GM12878 (cell line): ENCODE results near the gene SOX2. TPM values are rescaled to one million over a fixed set of nuclear protein-coding genes. Genes with fewer than 3 reads are reported as not detected.

Experiments
- NFXL1 ChIP-seq: fragments of 450-650 bp; IDR thresholded peaks from 2 replicates; pipeline ENCODE4 v1.6.1; 2017; ENCODE audit warnings: antibody characterized with exemption, mild to moderate bottlenecking, borderline replicate concordance
- RCOR1 ChIP-seq: conservative IDR thresholded peaks from 2 replicates; pipeline ENCODE4 v1.6.1; 2012; ENCODE audit warnings: low read depth, low read length, improper control_type of control experiment
- SMAD5 ChIP-seq: IDR thresholded peaks from 2 replicates; pipeline ENCODE4 v1.6.1; 2016; ENCODE audit warnings: antibody characterized with exemption, low read depth
- ZBTB40 ChIP-seq: fragments of 450-650 bp; IDR thresholded peaks from 2 replicates; pipeline ENCODE4 v1.6.1; 2016; ENCODE audit warnings: mild to moderate bottlenecking, moderate library complexity, borderline replicate concordance
- ZNF592 ChIP-seq: fragments of 450-650 bp; IDR thresholded peaks from 2 replicates; pipeline ENCODE4 v1.6.1; 2017; ENCODE audit warnings: mild to moderate bottlenecking, moderate library complexity
- ZNF622 ChIP-seq: fragments of 450-650 bp; IDR thresholded peaks from 2 replicates; pipeline ENCODE4 v1.6.1; 2017; ENCODE audit warnings: mild to moderate bottlenecking, inconsistent platforms
- polyA plus RNA-seq, 11 experiments: library from polyadenylated mRNA; depleted of rRNA in 4 of 11; unstranded in 6 of 11; stranded (reverse) in 5 of 11; fragments of >200 nt; fragmentation: Nextera tagmentation in 4 of 11; fragmentation: Illumina TruSeq in 1 of 11; extraction: Ambion mirVana in 4 of 11; extraction: Trizol in 1 of 11; gene quantifications; 1 replicate in 1 of 11; 2 replicates in 10 of 11; pipeline versions ENCODE4 v1.2.1 to v1.2.3, GENCODE V29; 2011 to 2016; ENCODE audit warnings: inconsistent platforms in 2 of 11, missing spikeins in 2 of 11, low read depth in 1 of 11
- total RNA-seq, 4 experiments: library from RNA; depleted of rRNA in 3 of 4; stranded (reverse); fragments of >200 nt in 3 of 4; fragmentation: Illumina TruSeq in 1 of 4; extraction: Trizol in 1 of 4; gene quantifications; 2 replicates each; pipeline versions ENCODE4 v1.2.1 to v1.2.3, GENCODE V29; 2013 to 2021

Gene SOX2
- total and polyA plus RNA-seq, 10 of the 15 experiments (the other 5 are each of a cell fraction or from before 2014, with no cell fraction given): 0.06 to 0.10 (median 0.07) TPM; not detected in 6

GRCh38 chr3:181704421-181705085, 7.2 kb upstream of the SOX2 start (continued):
- TF ChIP-seq ZBTB40 (no peak), RCOR1 (no peak), NFXL1 (no peak), SMAD5 (no peak), ZNF592 (no peak), ZNF622 (no peak)
